ENCODE results near the gene C1orf167.

C1orf167 gene

DNA sequence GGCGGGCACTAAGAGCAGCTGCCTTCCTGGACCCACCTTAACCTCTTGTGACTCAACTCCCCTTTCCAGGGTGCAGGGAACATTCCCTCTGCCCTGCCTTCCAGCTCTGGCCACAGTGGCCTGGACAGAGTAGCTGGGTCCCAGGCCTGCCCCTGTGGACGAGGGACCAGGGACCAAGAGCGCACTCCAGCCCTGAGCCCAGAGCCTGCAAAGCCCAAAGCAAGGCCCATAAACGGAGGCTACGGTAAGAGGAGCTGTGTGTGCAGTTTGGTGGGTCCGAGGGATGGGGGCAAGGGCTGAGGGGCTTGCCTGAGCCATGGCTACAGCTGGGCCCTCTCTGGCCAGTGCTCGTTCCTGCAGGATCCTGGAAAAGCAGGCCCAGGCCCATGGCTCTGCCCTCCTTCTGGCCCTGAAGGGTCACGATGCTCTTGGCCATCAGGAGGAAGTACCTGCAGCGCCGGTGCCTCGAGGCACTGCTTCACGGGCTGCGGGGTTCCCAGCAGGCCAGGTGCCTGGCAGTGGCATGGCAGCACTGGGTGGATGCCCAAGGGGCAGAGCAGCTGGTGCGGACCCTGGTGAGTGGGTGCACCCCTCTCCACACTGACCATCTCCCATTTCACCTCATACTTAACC is 25.9 kb downstream of the C1orf167 start:
- H3K4me3 ChIP-seq (ENCODE audit: control insufficient read depth, low read depth, low read length) = no peak overlapping the region
- DNase-seq (ENCODE audit: low read depth) = no peak
- TF ChIP-seq, protein P1, sequence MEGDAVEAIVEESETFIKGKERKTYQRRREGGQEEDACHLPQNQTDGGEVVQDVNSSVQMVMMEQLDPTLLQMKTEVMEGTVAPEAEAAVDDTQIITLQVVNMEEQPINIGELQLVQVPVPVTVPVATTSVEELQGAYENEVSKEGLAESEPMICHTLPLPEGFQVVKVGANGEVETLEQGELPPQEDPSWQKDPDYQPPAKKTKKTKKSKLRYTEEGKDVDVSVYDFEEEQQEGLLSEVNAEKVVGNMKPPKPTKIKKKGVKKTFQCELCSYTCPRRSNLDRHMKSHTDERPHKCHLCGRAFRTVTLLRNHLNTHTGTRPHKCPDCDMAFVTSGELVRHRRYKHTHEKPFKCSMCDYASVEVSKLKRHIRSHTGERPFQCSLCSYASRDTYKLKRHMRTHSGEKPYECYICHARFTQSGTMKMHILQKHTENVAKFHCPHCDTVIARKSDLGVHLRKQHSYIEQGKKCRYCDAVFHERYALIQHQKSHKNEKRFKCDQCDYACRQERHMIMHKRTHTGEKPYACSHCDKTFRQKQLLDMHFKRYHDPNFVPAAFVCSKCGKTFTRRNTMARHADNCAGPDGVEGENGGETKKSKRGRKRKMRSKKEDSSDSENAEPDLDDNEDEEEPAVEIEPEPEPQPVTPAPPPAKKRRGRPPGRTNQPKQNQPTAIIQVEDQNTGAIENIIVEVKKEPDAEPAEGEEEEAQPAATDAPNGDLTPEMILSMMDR (conservative IDR thresholded peaks at IDR 0.05; ENCODE audit: control insufficient read depth, insufficient read depth, low read depth, low read length) = no peak

DNA sequence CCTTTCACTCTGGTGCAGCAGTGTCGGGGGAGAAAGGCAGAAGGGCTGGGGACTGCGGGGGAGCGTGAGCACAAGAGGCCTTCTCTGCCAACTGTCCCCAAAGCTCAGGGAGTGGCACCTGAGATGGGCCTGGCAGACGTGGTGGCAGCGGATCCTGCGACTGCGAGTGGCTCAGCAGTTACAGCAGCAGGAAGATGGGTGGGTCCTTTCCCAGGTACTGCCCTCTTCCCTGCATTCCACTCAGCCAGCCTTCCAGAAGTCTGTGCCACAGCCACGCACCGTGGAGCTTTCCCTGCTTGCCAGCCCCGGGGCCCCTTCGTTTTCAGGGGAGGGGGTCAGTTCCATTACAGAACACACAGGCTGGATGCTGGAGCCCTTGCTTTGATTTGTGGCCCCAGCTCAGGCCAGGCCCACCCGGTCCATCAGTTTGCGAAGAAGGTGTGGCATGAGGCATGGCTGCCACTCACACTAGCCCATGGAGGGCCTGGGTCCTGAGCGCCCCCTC is 26.6 kb downstream of the C1orf167 start:
- TF ChIP-seq, protein P1 (conservative IDR thresholded peaks at IDR 0.05; ENCODE audit: control insufficient read depth, insufficient read depth, low read depth, low read length) = no peak
- DNase-seq (ENCODE audit: low read depth) = no peak

DNA sequence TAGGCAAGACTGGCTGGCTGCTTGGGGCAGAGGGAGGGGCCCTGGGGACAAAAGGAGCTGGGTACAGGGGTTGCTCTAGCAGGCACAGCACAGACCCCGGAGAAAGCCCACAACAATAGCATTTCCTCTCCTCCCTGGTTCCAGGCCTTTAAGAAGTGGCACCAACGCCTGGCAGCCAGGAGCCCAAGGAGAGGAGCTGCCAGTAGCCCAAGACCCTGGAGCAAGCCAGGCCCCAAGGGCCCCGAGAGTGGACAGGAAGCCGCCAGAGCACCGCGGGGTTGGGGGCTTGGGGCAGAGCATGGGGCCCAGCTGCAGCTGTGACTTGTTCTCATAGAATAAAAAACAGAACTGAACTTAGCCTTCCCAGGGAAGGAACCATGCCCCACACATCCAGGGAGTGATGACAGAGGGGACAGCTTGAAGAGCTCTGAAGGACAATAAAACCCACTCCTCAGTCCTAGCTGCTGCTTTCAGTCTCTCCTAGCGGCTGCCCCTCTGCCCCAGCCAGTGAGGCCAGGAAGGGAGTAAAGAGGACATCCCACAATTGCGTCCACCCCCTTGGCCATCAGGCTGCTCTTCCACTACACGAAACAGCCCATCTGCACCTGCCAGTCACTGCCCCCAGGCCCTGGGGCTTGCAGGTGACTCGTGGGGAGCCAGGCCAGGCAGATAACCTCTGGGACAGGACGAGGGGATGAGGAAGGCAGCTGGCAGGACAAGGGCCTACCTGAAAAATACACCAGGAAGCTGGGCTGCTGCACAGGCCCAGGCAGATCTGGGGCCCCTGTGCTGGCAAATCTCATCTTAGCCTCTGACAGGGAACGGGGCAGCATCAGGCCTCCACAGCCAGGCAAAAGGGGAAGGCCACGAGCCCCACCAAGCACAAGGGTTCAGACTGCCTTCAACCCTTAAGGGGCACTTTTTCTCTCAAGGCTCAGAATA is 27.4 kb downstream of the C1orf167 start:
- TF ChIP-seq, protein P1 (conservative IDR thresholded peaks at IDR 0.05; ENCODE audit: control insufficient read depth, insufficient read depth, low read depth, low read length) = no peak
- no peak overlapping the region for H3K4me3 ChIP-seq (ENCODE audit: control insufficient read depth, low read depth, low read length)
- DNase-seq (ENCODE audit: low read depth) = no peak

More for the DNA sequence above, 26.6 kb downstream of the C1orf167 start:
- no peak overlapping the region for H3K4me3 ChIP-seq (ENCODE audit: control insufficient read depth, low read depth, low read length)

DNA sequence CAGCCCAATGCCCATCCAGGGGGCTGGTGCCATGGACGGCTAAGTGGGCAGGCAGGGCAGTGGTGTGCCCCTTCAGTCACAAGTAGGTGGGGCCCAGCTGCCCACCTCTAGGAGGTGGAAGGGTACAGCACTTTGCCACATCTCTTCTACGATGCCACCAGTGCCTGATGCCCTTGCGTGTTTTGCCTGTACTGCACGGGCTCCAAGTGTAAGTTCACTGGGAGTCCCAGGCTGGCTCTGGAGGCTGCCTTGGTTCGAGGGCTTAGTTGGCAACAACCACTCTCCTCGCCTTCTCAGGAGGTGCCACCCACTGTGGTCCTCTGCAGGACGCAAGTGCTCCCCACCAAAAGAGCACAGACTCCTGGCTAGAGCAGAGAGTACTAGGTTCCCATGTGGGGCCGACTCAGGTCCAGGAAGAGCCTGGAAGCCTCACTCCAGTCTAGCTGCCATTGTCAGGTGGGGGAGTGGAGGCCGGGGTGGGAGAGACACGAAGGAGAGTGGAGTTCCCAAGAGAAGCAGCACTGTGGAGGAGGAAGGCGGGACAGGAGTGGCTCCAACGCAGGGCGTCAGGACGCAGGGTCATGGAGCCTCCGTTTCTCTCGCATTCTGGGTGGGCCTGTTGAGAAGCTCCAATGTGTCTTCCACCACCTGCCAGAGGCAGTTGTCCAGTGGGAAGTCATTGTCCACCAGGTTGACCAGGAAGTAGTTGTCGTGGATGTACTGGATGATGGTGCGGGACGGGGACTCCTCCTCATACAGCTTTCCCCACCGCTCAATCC is 28.3 kb downstream of the C1orf167 start:
- H3K4me3 ChIP-seq (ENCODE audit: control insufficient read depth, low read depth, low read length) = no peak overlapping the region
- TF ChIP-seq, protein P1 (conservative IDR thresholded peaks at IDR 0.05; ENCODE audit: control insufficient read depth, insufficient read depth, low read depth, low read length) = no peak

DNA sequence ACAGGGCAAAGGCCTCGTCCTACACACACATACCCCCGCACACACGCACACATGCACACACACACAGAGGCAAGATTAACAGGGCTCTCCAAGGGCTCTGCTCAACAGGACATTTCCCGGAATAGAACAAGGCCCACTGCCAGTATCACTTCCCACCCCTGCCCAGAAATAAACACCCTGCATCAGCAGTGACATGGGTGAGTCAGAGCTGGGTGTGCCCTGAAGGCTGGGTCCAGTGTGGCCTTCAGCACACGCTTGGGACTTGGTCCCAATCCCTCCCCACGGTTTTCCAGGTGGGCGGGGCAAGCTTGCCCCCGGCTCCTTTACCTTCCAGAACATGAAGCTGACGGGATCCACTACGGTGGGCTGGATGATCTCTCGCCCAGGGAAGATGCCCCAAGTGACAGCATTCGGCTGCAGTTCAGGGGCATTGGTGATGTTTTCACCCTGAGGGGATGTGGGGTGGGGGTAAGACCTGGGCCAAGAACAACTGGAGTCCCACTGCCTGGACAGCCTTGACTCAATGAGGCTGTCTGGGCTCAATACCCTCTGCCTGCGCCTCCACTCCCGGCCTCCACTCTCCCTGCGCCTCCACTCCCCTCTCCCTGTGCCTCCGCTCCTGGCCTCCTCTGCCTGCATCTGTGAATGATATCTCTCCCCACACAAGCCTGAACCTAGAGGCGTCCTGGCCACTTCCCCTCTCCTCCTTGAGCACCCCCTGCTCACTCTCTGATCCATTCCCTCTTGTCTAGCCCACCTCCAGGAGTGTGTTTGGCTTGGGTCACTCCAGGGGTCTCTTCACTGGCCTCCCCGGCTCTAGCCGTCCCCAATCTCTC is 29.1 kb downstream of the C1orf167 start:
- DNase-seq (ENCODE audit: low read depth) = peak; percentile 95
- TF ChIP-seq, protein P1 (conservative IDR thresholded peaks at IDR 0.05; ENCODE audit: control insufficient read depth, insufficient read depth, low read depth, low read length) = no peak
- no peak overlapping the region for H3K4me3 ChIP-seq (ENCODE audit: control insufficient read depth, low read depth, low read length)

More for the DNA sequence above, 28.3 kb downstream of the C1orf167 start:
- no peak for DNase-seq (ENCODE audit: low read depth)
